Measurements from ENCODE around the gene FCRL1. TPM values are rescaled to one million over a fixed set of nuclear protein-coding genes. Genes with fewer than 3 reads are reported as not detected.

Gene FCRL1
- total and polyA plus RNA-seq, 3 donors from 2014 or later, result 0.37 to 0.80 TPM; not detected in 1

DNA sequence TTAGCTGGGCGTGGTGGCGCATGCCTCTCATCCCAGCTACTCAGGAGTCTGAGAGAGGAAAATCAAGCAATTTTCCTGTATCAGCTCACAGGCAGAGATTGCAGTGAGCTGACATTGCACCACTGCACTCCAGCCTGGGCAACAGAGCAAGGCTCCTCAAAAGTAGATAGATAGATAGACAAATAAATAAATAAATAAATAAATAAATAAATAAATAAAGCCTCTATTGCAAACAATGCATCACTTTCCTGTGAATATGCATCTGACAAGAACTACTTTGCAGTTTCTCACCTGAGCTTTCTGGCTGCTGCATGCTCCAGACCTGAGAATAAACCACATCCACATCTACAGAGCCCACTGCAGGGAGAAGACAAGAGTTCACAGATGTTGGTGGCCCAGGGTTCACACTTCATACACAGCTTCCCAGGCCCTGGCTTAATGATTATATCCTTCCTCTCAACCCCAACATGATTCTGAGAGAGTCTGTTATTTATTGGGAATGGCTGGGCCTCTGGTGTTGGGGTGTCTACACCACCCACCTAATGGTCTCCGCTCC is 71.6 kb downstream of the FCRL1 start:
- Histone ChIP-seq H3K4me1 (no peaks in the 10 kb centered on the region), H3K36me3 (ENCODE audit: low read depth, missing control alignments) (no peaks in the 10 kb centered on the region), H3K27me3 (no peaks in the 10 kb centered on the region), H3K4me3 (no peak overlapping the region), H3K27ac (no peak overlapping the region), H3K9me3 (no peaks in the 10 kb centered on the region)
- TF ChIP-seq POLR2A (IDR thresholded peaks at IDR 0.05) (no peak), CTCF (IDR thresholded peaks at IDR 0.05) (no peak)
- intact Hi-C loops (cut with DNase I; ENCODE audit: low total_unique reads), result no loop called here
- no peak for DNase-seq
- WGBS, 2 donors, result 91 to 98% methylated on average over 3 of the region's 3 CpGs

Small RNAs within 50 kb of the gene (small RNA-seq; reads per million reads assigned to genes)
- gene MRPS21P2, result 0 reads per million in 2 donors

Other genes starting within 250 kb of the FCRL1 start
- under 1 TPM; 0.08 to 0.12 TPM for gene FCRL4, start 222.0 kb downstream of the FCRL1 start, total RNA-seq
- gene FCRL4, start 222.0 kb downstream of the FCRL1 start, polyA plus RNA-seq (ENCODE audit: insufficient read depth, low read depth, low replicate concordance), result not detected
- under 1 TPM; 0.19 to 0.47 TPM for gene FCRL3, start 119.4 kb downstream of the FCRL1 start, total RNA-seq
- 0.86 TPM for gene FCRL3, start 119.4 kb downstream of the FCRL1 start, polyA plus RNA-seq (ENCODE audit: insufficient read depth, low read depth, low replicate concordance)
- under 1 TPM; 0.16 to 0.19 TPM for gene FCRL2, start 43.0 kb downstream of the FCRL1 start, total RNA-seq
- 0.36 TPM for gene FCRL2, start 43.0 kb downstream of the FCRL1 start, polyA plus RNA-seq (ENCODE audit: insufficient read depth, low read depth, low replicate concordance)
- gene CD5L, start 21.7 kb upstream of the FCRL1 start, total RNA-seq, result under 1 TPM in 1 of 2 donors, not detected in 1; 0.25 TPM
- gene CD5L, start 21.7 kb upstream of the FCRL1 start, polyA plus RNA-seq (ENCODE audit: insufficient read depth, low read depth, low replicate concordance), result 0.22 TPM
- 10 to 100 TPM; 19.9 to 31.9 TPM for gene KIRREL1, start 173.5 kb upstream of the FCRL1 start, total RNA-seq
- 15.5 TPM for gene KIRREL1, start 173.5 kb upstream of the FCRL1 start, polyA plus RNA-seq (ENCODE audit: insufficient read depth, low read depth, low replicate concordance)

Data from testis (tissue), 3 donors.